CD4-positive, CD25-positive, alpha-beta regulatory T cell (primary cell): ENCODE data around the gene COX6B2. TPM values are rescaled to one million over a fixed set of nuclear protein-coding genes. Genes with fewer than 3 reads are reported as not detected.
A peak's percentile ranks its signal among the peaks of the same experiment; 100 is the strongest.
"Not testable (repeated sequence)": the region's sequence is repeated elsewhere in the genome, so short reads cannot be mapped to it uniquely, and the experiment has no call there.

Source experiments
- ATAC-seq, 2 donors: fragments of 150-1000 bp; cut with Tn5 transposase; one replicate each; pipeline ENCODE4 v1.10.0; 2021; ENCODE audit warnings: low read depth in 2 of 2, moderate number of reproducible peaks in 2 of 2, moderate library complexity in 1 of 2
- DNase-seq, 3 donors: peaks; one replicate each; pipeline versions ENCODE4 v3.0.0 to v3.0.0-alpha.2; 2012 to 2022; ENCODE audit warnings: mixed read lengths in 1 of 3
- H3K27ac ChIP-seq: one replicate; pipeline ENCODE4 v1.7.0; 2013; ENCODE audit warnings: mild to moderate bottlenecking, low read length; ENCODE audit not compliant: insufficient read depth, poor library complexity, severe bottlenecking
- H3K27me3 ChIP-seq: one replicate; pipeline ENCODE4 v1.7.0; 2013; ENCODE audit warnings: low read length; ENCODE audit not compliant: control insufficient read depth, insufficient read depth
- H3K36me3 ChIP-seq: one replicate; pipeline ENCODE4 v1.7.0; 2013; ENCODE audit warnings: mild to moderate bottlenecking, low read length, moderate library complexity; ENCODE audit not compliant: control insufficient read depth, insufficient read depth
- H3K4me1 ChIP-seq: 2 replicates; pipeline ENCODE4 v1.7.0; 2013; ENCODE audit warnings: mild to moderate bottlenecking, low read length; ENCODE audit not compliant: insufficient read depth, control insufficient read depth, poor library complexity, severe bottlenecking
- H3K4me3 ChIP-seq: one replicate; pipeline ENCODE4 v1.7.0; 2013; ENCODE audit warnings: low read depth, mild to moderate bottlenecking, low read length, moderate library complexity
- H3K9me3 ChIP-seq, 2 experiments: 1 replicate in 1 of 2; 2 replicates in 1 of 2; pipeline ENCODE4 v1.7.0; 2013; ENCODE audit warnings: low read length in 2 of 2, mild to moderate bottlenecking in 1 of 2, moderate library complexity in 1 of 2; ENCODE audit not compliant: control insufficient read depth in 2 of 2
- H3K27ac Mint-ChIP-seq, 3 donors: one replicate each; pipeline ENCODE4 v1.8.0; 2020 to 2022; ENCODE audit warnings: mild to moderate bottlenecking in 3 of 3, mixed read lengths in 3 of 3, moderate library complexity in 2 of 3
- H3K27me3 Mint-ChIP-seq: one replicate; pipeline ENCODE4 v1.8.0; 2022; ENCODE audit warnings: mild to moderate bottlenecking, mixed read lengths
- H3K36me3 Mint-ChIP-seq: one replicate; pipeline ENCODE4 v1.8.0; 2020; ENCODE audit warnings: mixed read lengths
- H3K4me1 Mint-ChIP-seq, 4 donors: one replicate each; pipeline ENCODE4 v1.8.0; 2020 to 2022; ENCODE audit warnings: mixed read lengths in 4 of 4, mild to moderate bottlenecking in 1 of 4
- H3K4me3 Mint-ChIP-seq, 4 donors: one replicate each; pipeline ENCODE4 v1.8.0; 2020 to 2022; ENCODE audit warnings: mild to moderate bottlenecking in 4 of 4, mixed read lengths in 4 of 4, moderate library complexity in 3 of 4
- H3K9me3 Mint-ChIP-seq, 7 donors: one replicate each; pipeline ENCODE4 v1.8.0; 2020 to 2022; ENCODE audit warnings: mixed read lengths in 7 of 7, mild to moderate bottlenecking in 3 of 7, moderate library complexity in 2 of 7
- polyA plus RNA-seq, 4 donors: library from polyadenylated mRNA; unstranded; fragments of 300-500 nt; fragmentation: Illumina TruSeq; gene quantifications; one replicate each; pipeline ENCODE4 v1.2.3, GENCODE V29; 2021
- total RNA-seq: library from RNA; stranded (reverse); gene quantifications from one replicate; pipeline ENCODE4 v1.2.3, GENCODE V29; 2022

COX6B2 gene
- total and polyA plus RNA-seq, 5 donors from 2014 or later = 0.57 TPM; not detected in 4

GRCh38 chr19:55328774-55329318 is 25.7 kb downstream of the COX6B2 start:
- H3K27me3 ChIP-seq, H3K9me3 Mint-ChIP-seq, H3K4me3 Mint-ChIP-seq, H3K4me1 Mint-ChIP-seq, H3K4me1 ChIP-seq, H3K36me3 ChIP-seq, H3K27ac ChIP-seq, H3K36me3 Mint-ChIP-seq, DNase-seq, ATAC-seq, H3K27ac Mint-ChIP-seq, H3K4me3 ChIP-seq, H3K9me3 ChIP-seq: not testable (repeated sequence)
- H3K27me3 Mint-ChIP-seq = peaks cover 23% of the 10 kb centered on the region

GRCh38 chr19:55325172-55325571 is 29.3 kb downstream of the COX6B2 start, which contains the start of gene TMEM150B:
TSS of gene TMEM150B (minus strand) at chr19:55325341. CDS start at chr19:55321036, 4,305 bp downstream.
- Histone ChIP-seq H3K27me3 (no peaks in the 10 kb centered on the region), H3K4me1 (peaks cover 4% of the 10 kb centered on the region), H3K27ac (no peak within 1 kb of the TSS), H3K4me3 (no peak within 1 kb of the TSS), H3K36me3 (no peaks in the 10 kb centered on the region), H3K9me3 (no peaks in the 10 kb centered on the region)
- H3K4me3 Mint-ChIP-seq = no peak within 1 kb of the TSS
- H3K4me1 Mint-ChIP-seq = no peaks in the 10 kb centered on the region
- no peak for ATAC-seq
- H3K27me3 Mint-ChIP-seq = peaks cover 25% of the 10 kb centered on the region
- no peaks in the 10 kb centered on the region for H3K9me3 Mint-ChIP-seq
- peaks cover 3% of the 10 kb centered on the region for H3K36me3 Mint-ChIP-seq
- H3K27ac Mint-ChIP-seq = no peak within 1 kb of the TSS
- peak in 1 of 3 donors; percentile 24 for DNase-seq

GRCh38 chr19:55324662-55325061 is 29.9 kb downstream of the COX6B2 start:
- H3K36me3 Mint-ChIP-seq = peaks cover 3% of the 10 kb centered on the region
- no peak overlapping the region for H3K4me3 ChIP-seq
- no peaks in the 10 kb centered on the region for H3K4me1 Mint-ChIP-seq
- peaks cover 25% of the 10 kb centered on the region for H3K27me3 Mint-ChIP-seq
- no peak for ATAC-seq
- H3K36me3 ChIP-seq = no peaks in the 10 kb centered on the region
- no peak overlapping the region for H3K27ac ChIP-seq
- H3K9me3 Mint-ChIP-seq = no peaks in the 10 kb centered on the region
- H3K4me3 Mint-ChIP-seq = no peak overlapping the region
- no peak overlapping the region for H3K27ac Mint-ChIP-seq
- no peaks in the 10 kb centered on the region for H3K9me3 ChIP-seq
- peaks cover 4% of the 10 kb centered on the region for H3K4me1 ChIP-seq
- no peaks in the 10 kb centered on the region for H3K27me3 ChIP-seq
- DNase-seq = no peak

GRCh38 chr19:55322204-55322885 is 32.2 kb downstream of the COX6B2 start:
- Histone ChIP-seq H3K36me3 (no peaks in the 10 kb centered on the region), H3K4me3 (no peak overlapping the region), H3K27ac (no peak overlapping the region), H3K27me3 (no peaks in the 10 kb centered on the region), H3K9me3 (no peaks in the 10 kb centered on the region), H3K4me1 (peaks cover 4% of the 10 kb centered on the region)
- H3K27ac Mint-ChIP-seq = no peak overlapping the region
- H3K4me3 Mint-ChIP-seq = no peak overlapping the region
- DNase-seq (no peak), ATAC-seq (no peak)
- no peaks in the 10 kb centered on the region for H3K9me3 Mint-ChIP-seq
- H3K27me3 Mint-ChIP-seq = peaks cover 18% of the 10 kb centered on the region
- no peaks in the 10 kb centered on the region for H3K4me1 Mint-ChIP-seq
- no peaks in the 10 kb centered on the region for H3K36me3 Mint-ChIP-seq

GRCh38 chr19:55321466-55322137 is 32.9 kb downstream of the COX6B2 start:
- no peak overlapping the region for H3K27ac ChIP-seq
- H3K4me1 Mint-ChIP-seq = no peaks in the 10 kb centered on the region
- peaks cover 18% of the 10 kb centered on the region for H3K27me3 Mint-ChIP-seq
- H3K4me3 ChIP-seq = no peak overlapping the region
- H3K27ac Mint-ChIP-seq = peak overlapping the region in 1 of 3 donors; percentile 28
- no peaks in the 10 kb centered on the region for H3K27me3 ChIP-seq
- H3K9me3 ChIP-seq = no peaks in the 10 kb centered on the region
- ATAC-seq (no peak), DNase-seq (no peak)
- H3K4me3 Mint-ChIP-seq = no peak overlapping the region
- H3K4me1 ChIP-seq = peaks cover 4% of the 10 kb centered on the region
- no peaks in the 10 kb centered on the region for H3K36me3 ChIP-seq
- H3K9me3 Mint-ChIP-seq = no peaks in the 10 kb centered on the region
- no peaks in the 10 kb centered on the region for H3K36me3 Mint-ChIP-seq

GRCh38 chr19:55320844-55321419 is 33.6 kb downstream of the COX6B2 start:
- H3K4me3 ChIP-seq = no peak overlapping the region
- Mint-ChIP-seq H3K27ac (no peak overlapping the region), H3K36me3 (no peaks in the 10 kb centered on the region), H3K9me3 (no peaks in the 10 kb centered on the region), H3K4me3 (no peak overlapping the region), H3K27me3 (peaks cover 18% of the 10 kb centered on the region), H3K4me1 (no peaks in the 10 kb centered on the region)
- H3K36me3 ChIP-seq = no peaks in the 10 kb centered on the region
- peaks cover 4% of the 10 kb centered on the region for H3K4me1 ChIP-seq
- no peak for ATAC-seq
- no peaks in the 10 kb centered on the region for H3K27me3 ChIP-seq
- no peaks in the 10 kb centered on the region for H3K9me3 ChIP-seq
- H3K27ac ChIP-seq = no peak overlapping the region
- no peak for DNase-seq

GRCh38 chr19:55319785-55320184 is 34.7 kb downstream of the COX6B2 start:
- DNase-seq = no peak
- H3K4me3 ChIP-seq = no peak overlapping the region
- no peak for ATAC-seq
- H3K9me3 ChIP-seq = no peaks in the 10 kb centered on the region
- Mint-ChIP-seq H3K27ac (no peak overlapping the region), H3K4me3 (no peak overlapping the region), H3K9me3 (no peaks in the 10 kb centered on the region), H3K4me1 (no peaks in the 10 kb centered on the region), H3K36me3 (no peaks in the 10 kb centered on the region), H3K27me3 (peaks cover 18% of the 10 kb centered on the region)
- no peaks in the 10 kb centered on the region for H3K36me3 ChIP-seq
- no peak overlapping the region for H3K27ac ChIP-seq
- no peaks in the 10 kb centered on the region for H3K27me3 ChIP-seq
- no peaks in the 10 kb centered on the region for H3K4me1 ChIP-seq
